ENCODE data around the gene U2AF1. TPM values are rescaled to one million over a fixed set of nuclear protein-coding genes. Genes with fewer than 3 reads are reported as not detected.
"Not testable (repeated sequence)": the region's sequence is repeated elsewhere in the genome, so short reads cannot be mapped to it uniquely, and the experiment has no call there.

Gene U2AF1
- total and polyA plus RNA-seq, 2 experiments from 2014 or later, result 46.0 to 83.8 TPM

GRCh38 chr21:43069682-43070081, 37.7 kb downstream of the U2AF1 start:
- H3K9me3 ChIP-seq (ENCODE audit: low read depth); H3K27ac ChIP-seq; H3K36me3 ChIP-seq; H3K4me1 ChIP-seq (ENCODE audit: low read depth); H3K27me3 ChIP-seq; DNase-seq (ENCODE audit: low read depth in 1 of 2, low spot score in 1 of 2); H3K4me3 ChIP-seq: not testable (repeated sequence)

- not testable (repeated sequence) for DNase-seq (ENCODE audit: low read depth in 1 of 2, low spot score in 1 of 2); H3K4me1 ChIP-seq (ENCODE audit: low read depth); H3K4me3 ChIP-seq; H3K9me3 ChIP-seq (ENCODE audit: low read depth); H3K36me3 ChIP-seq; H3K27me3 ChIP-seq; H3K27ac ChIP-seq
These were observed 39.3 kb downstream of the U2AF1 start for GRCh38 chr21:43068065-43068464.

- not testable (repeated sequence) for H3K27ac ChIP-seq; DNase-seq (ENCODE audit: low read depth in 1 of 2, low spot score in 1 of 2); H3K4me3 ChIP-seq; H3K36me3 ChIP-seq; H3K9me3 ChIP-seq (ENCODE audit: low read depth); H3K4me1 ChIP-seq (ENCODE audit: low read depth); H3K27me3 ChIP-seq
These were observed 40.7 kb downstream of the U2AF1 start for GRCh38 chr21:43066690-43067089.

- not testable (repeated sequence) for H3K4me3 ChIP-seq; DNase-seq (ENCODE audit: low read depth in 1 of 2, low spot score in 1 of 2); H3K27ac ChIP-seq; H3K4me1 ChIP-seq (ENCODE audit: low read depth); H3K9me3 ChIP-seq (ENCODE audit: low read depth); H3K36me3 ChIP-seq; H3K27me3 ChIP-seq
These were observed 41.4 kb downstream of the U2AF1 start for GRCh38 chr21:43065991-43066390.

- not testable (repeated sequence) for H3K4me3 ChIP-seq; H3K4me1 ChIP-seq (ENCODE audit: low read depth); H3K9me3 ChIP-seq (ENCODE audit: low read depth); H3K27me3 ChIP-seq; DNase-seq (ENCODE audit: low read depth in 1 of 2, low spot score in 1 of 2); H3K27ac ChIP-seq; H3K36me3 ChIP-seq
These were observed 43.0 kb downstream of the U2AF1 start for GRCh38 chr21:43064265-43064917.

GRCh38 chr21:43062955-43063664, 44.3 kb downstream of the U2AF1 start:
- not testable (repeated sequence) for DNase-seq (ENCODE audit: low read depth in 1 of 2, low spot score in 1 of 2)

GRCh38 chr21:43053112-43053511, 54.3 kb downstream of the U2AF1 start:
- H3K27ac ChIP-seq; H3K27me3 ChIP-seq; H3K4me1 ChIP-seq (ENCODE audit: low read depth); DNase-seq (ENCODE audit: low read depth in 1 of 2, low spot score in 1 of 2); H3K4me3 ChIP-seq; H3K36me3 ChIP-seq; H3K9me3 ChIP-seq (ENCODE audit: low read depth): not testable (repeated sequence)

More at GRCh38 chr21:43062955-43063664, 44.3 kb downstream of the U2AF1 start:
- H3K4me1 ChIP-seq (ENCODE audit: low read depth); H3K27me3 ChIP-seq; H3K27ac ChIP-seq; H3K36me3 ChIP-seq; H3K4me3 ChIP-seq; H3K9me3 ChIP-seq (ENCODE audit: low read depth): not testable (repeated sequence)

GRCh38 chr21:43045876-43046821, 61.2 kb downstream of the U2AF1 start:
- DNase-seq (ENCODE audit: low read depth in 1 of 2, low spot score in 1 of 2), result not testable (repeated sequence)

GRCh38 chr21:43045165-43045875, 62.0 kb downstream of the U2AF1 start:
- not testable (repeated sequence) for H3K27ac ChIP-seq

More at GRCh38 chr21:43045876-43046821, 61.2 kb downstream of the U2AF1 start:
- not testable (repeated sequence) for H3K9me3 ChIP-seq (ENCODE audit: low read depth); H3K4me3 ChIP-seq; H3K27me3 ChIP-seq; H3K4me1 ChIP-seq (ENCODE audit: low read depth); H3K27ac ChIP-seq; H3K36me3 ChIP-seq

GRCh38 chr21:43044547-43044946, 62.8 kb downstream of the U2AF1 start:
- H3K4me3 ChIP-seq; H3K9me3 ChIP-seq (ENCODE audit: low read depth); DNase-seq (ENCODE audit: low read depth in 1 of 2, low spot score in 1 of 2); H3K27ac ChIP-seq; H3K36me3 ChIP-seq; H3K4me1 ChIP-seq (ENCODE audit: low read depth); H3K27me3 ChIP-seq: not testable (repeated sequence)

More at GRCh38 chr21:43045165-43045875, 62.0 kb downstream of the U2AF1 start:
- not testable (repeated sequence) for H3K27me3 ChIP-seq; H3K9me3 ChIP-seq (ENCODE audit: low read depth); DNase-seq (ENCODE audit: low read depth in 1 of 2, low spot score in 1 of 2); H3K4me1 ChIP-seq (ENCODE audit: low read depth); H3K4me3 ChIP-seq; H3K36me3 ChIP-seq

- H3K4me3 ChIP-seq; H3K27me3 ChIP-seq; H3K27ac ChIP-seq; DNase-seq (ENCODE audit: low read depth in 1 of 2, low spot score in 1 of 2); H3K9me3 ChIP-seq (ENCODE audit: low read depth); H3K4me1 ChIP-seq (ENCODE audit: low read depth); H3K36me3 ChIP-seq: not testable (repeated sequence)
These were observed 64.1 kb downstream of the U2AF1 start for GRCh38 chr21:43043291-43043690.
